ENCODE results near the gene KIF27. TPM values are rescaled to one million over a fixed set of nuclear protein-coding genes. Genes with fewer than 3 reads are reported as not detected.
"Not testable (repeated sequence)": the region's sequence is repeated elsewhere in the genome, so short reads cannot be mapped to it uniquely, and the experiment has no call there.

Gene KIF27
- total RNA-seq, 2 experiments from 2014 or later: 2.6 to 3.0 TPM

- intact Hi-C loops (cut with micrococcal nuclease); H3K27ac Mint-ChIP-seq; DNase-seq; POLR2A ChIA-PET; H3K4me1 Mint-ChIP-seq (ENCODE audit: low read depth); H3K9me3 Mint-ChIP-seq; H3K27me3 Mint-ChIP-seq; CTCF ChIA-PET; H3K36me3 Mint-ChIP-seq; H3K4me3 Mint-ChIP-seq: not testable (repeated sequence)
Observed at GRCh38 chr9:83881687-83882408, 39.4 kb downstream of the KIF27 start.

GRCh38 chr9:83875559-83875958 lies 45.7 kb downstream of the KIF27 start:
- H3K36me3 Mint-ChIP-seq; POLR2A ChIA-PET; H3K27ac Mint-ChIP-seq; H3K27me3 Mint-ChIP-seq; intact Hi-C loops (cut with micrococcal nuclease); H3K4me3 Mint-ChIP-seq; H3K9me3 Mint-ChIP-seq; DNase-seq; H3K4me1 Mint-ChIP-seq (ENCODE audit: low read depth); CTCF ChIA-PET: not testable (repeated sequence)

GRCh38 chr9:83849895-83850294 lies 71.3 kb downstream of the KIF27 start:
- H3K4me3 Mint-ChIP-seq; intact Hi-C loops (cut with micrococcal nuclease); H3K4me1 Mint-ChIP-seq (ENCODE audit: low read depth); H3K27ac Mint-ChIP-seq; POLR2A ChIA-PET; H3K36me3 Mint-ChIP-seq; CTCF ChIA-PET; H3K9me3 Mint-ChIP-seq; DNase-seq; H3K27me3 Mint-ChIP-seq: not testable (repeated sequence)

GRCh38 chr9:83837070-83837643 lies 84.1 kb downstream of the KIF27 start:
- H3K4me3 Mint-ChIP-seq; H3K9me3 Mint-ChIP-seq; H3K36me3 Mint-ChIP-seq; CTCF ChIA-PET; H3K27me3 Mint-ChIP-seq; H3K27ac Mint-ChIP-seq; H3K4me1 Mint-ChIP-seq (ENCODE audit: low read depth); DNase-seq; POLR2A ChIA-PET; intact Hi-C loops (cut with micrococcal nuclease): not testable (repeated sequence)

- DNase-seq; intact Hi-C loops (cut with micrococcal nuclease); H3K4me3 Mint-ChIP-seq; H3K27ac Mint-ChIP-seq; POLR2A ChIA-PET; H3K9me3 Mint-ChIP-seq; H3K4me1 Mint-ChIP-seq (ENCODE audit: low read depth); CTCF ChIA-PET; H3K36me3 Mint-ChIP-seq; H3K27me3 Mint-ChIP-seq: not testable (repeated sequence)
Observed at GRCh38 chr9:83830426-83831071, 90.7 kb downstream of the KIF27 start.

- intact Hi-C loops (cut with micrococcal nuclease); H3K27me3 Mint-ChIP-seq; H3K9me3 Mint-ChIP-seq; CTCF ChIA-PET; H3K4me3 Mint-ChIP-seq; POLR2A ChIA-PET; H3K4me1 Mint-ChIP-seq (ENCODE audit: low read depth); H3K27ac Mint-ChIP-seq; H3K36me3 Mint-ChIP-seq; DNase-seq: not testable (repeated sequence)
Observed at GRCh38 chr9:83824986-83825623, 96.1 kb downstream of the KIF27 start.

GRCh38 chr9:83817356-83818278 lies 103.6 kb downstream of the KIF27 start, which contains the start of gene GKAP1:
Gene GKAP1, minus strand, starts transcription at chr9:83817769. Its CDS starts 11,252 bp downstream, at chr9:83806517.
- intact Hi-C loops (cut with micrococcal nuclease): loop anchor here (1.0 to 10.0 kb wide), 3 partner anchors 104 to 193 kb away; partner anchors contain the start of genes IDNK and KIF27
- H3K9me3 Mint-ChIP-seq; H3K27ac Mint-ChIP-seq; H3K4me1 Mint-ChIP-seq (ENCODE audit: low read depth); H3K36me3 Mint-ChIP-seq; H3K27me3 Mint-ChIP-seq; POLR2A ChIA-PET: not testable (repeated sequence)
- CTCF ChIA-PET: interaction anchor here (0.6 kb wide), 1 partner anchor 207 kb away, joined by 3 read pairs; no protein-coding TSS in a partner anchor
- peak within 1 kb of the TSS; percentile 74 for H3K4me3 Mint-ChIP-seq
- peak; percentile 84 for DNase-seq

GRCh38 chr9:83817011-83817355 lies 104.2 kb downstream of the KIF27 start:
- H3K27me3 Mint-ChIP-seq; CTCF ChIA-PET; H3K27ac Mint-ChIP-seq; POLR2A ChIA-PET; H3K36me3 Mint-ChIP-seq; H3K4me1 Mint-ChIP-seq (ENCODE audit: low read depth); H3K9me3 Mint-ChIP-seq: not testable (repeated sequence)
- intact Hi-C loops (cut with micrococcal nuclease): loop anchor here (1.0 to 10.0 kb wide), 3 partner anchors 104 to 192 kb away; partner anchors contain the start of genes IDNK and KIF27
- H3K4me3 Mint-ChIP-seq: peak overlapping the region; percentile 74
- DNase-seq: peak; percentile 48

GRCh38 chr9:83815120-83815519 lies 106.1 kb downstream of the KIF27 start:
- H3K36me3 Mint-ChIP-seq; POLR2A ChIA-PET; H3K27ac Mint-ChIP-seq; H3K4me1 Mint-ChIP-seq (ENCODE audit: low read depth); H3K9me3 Mint-ChIP-seq; CTCF ChIA-PET; H3K27me3 Mint-ChIP-seq; DNase-seq; H3K4me3 Mint-ChIP-seq: not testable (repeated sequence)
- intact Hi-C loops (cut with micrococcal nuclease): loop anchor here (10.0 kb wide), 1 partner anchor 190 kb away; the partner anchor contains the start of gene IDNK

GRCh38 chr9:83809213-83809612 lies 112.0 kb downstream of the KIF27 start:
- H3K27ac Mint-ChIP-seq, H3K27me3 Mint-ChIP-seq, H3K36me3 Mint-ChIP-seq: not testable (repeated sequence)

GRCh38 chr9:83804454-83804853 lies 116.8 kb downstream of the KIF27 start:
- intact Hi-C loops (cut with micrococcal nuclease); DNase-seq; POLR2A ChIA-PET; H3K36me3 Mint-ChIP-seq; CTCF ChIA-PET; H3K27ac Mint-ChIP-seq; H3K9me3 Mint-ChIP-seq; H3K27me3 Mint-ChIP-seq; H3K4me3 Mint-ChIP-seq; H3K4me1 Mint-ChIP-seq (ENCODE audit: low read depth): not testable (repeated sequence)

More at GRCh38 chr9:83809213-83809612, 112.0 kb downstream of the KIF27 start:
- CTCF ChIA-PET; DNase-seq; POLR2A ChIA-PET; H3K4me3 Mint-ChIP-seq; H3K4me1 Mint-ChIP-seq (ENCODE audit: low read depth); H3K9me3 Mint-ChIP-seq; intact Hi-C loops (cut with micrococcal nuclease): not testable (repeated sequence)

GRCh38 chr9:83803941-83804340 lies 117.3 kb downstream of the KIF27 start:
- intact Hi-C loops (cut with micrococcal nuclease); H3K27ac Mint-ChIP-seq; POLR2A ChIA-PET; H3K4me1 Mint-ChIP-seq (ENCODE audit: low read depth); H3K27me3 Mint-ChIP-seq; H3K4me3 Mint-ChIP-seq; DNase-seq; H3K9me3 Mint-ChIP-seq; H3K36me3 Mint-ChIP-seq; CTCF ChIA-PET: not testable (repeated sequence)

All from activated CD4-positive, alpha-beta memory T cell treated with anti-CD3 and anti-CD28 coated beads for 36 hours (primary cell).